Caco-2 (cell line): ENCODE data around the gene MYL4. TPM values are rescaled to one million over a fixed set of nuclear protein-coding genes. Genes with fewer than 3 reads are reported as not detected.
"Not testable (repeated sequence)": the region's sequence is repeated elsewhere in the genome, so short reads cannot be mapped to it uniquely, and the experiment has no call there.

Experiments used
- BruUV-seq: library from RNA; stranded (reverse); fragments of 400-500 nt; replicated peaks from 2 replicates; lab custom pipeline; 2021; lab: Mats Ljungman, UMichigan
- CTCF ChIA-PET: fragments of 300-600 bp; sonication (Branson Sonifier 250); formaldehyde crosslinking; loops from one replicate; lab custom pipeline; 2022; ENCODE audit warnings: antibody characterized with exemption; lab: Charles Lee
- POLR2A ChIA-PET: fragments of 300-600 bp; sonication (Branson Sonifier 250); formaldehyde crosslinking; loops from one replicate; lab custom pipeline; 2022; ENCODE audit warnings: antibody characterized with exemption; lab: Charles Lee
- DNase-seq, 2 experiments: peaks; one replicate each; pipeline versions ENCODE4 v3.0.0 to v3.0.0-alpha.2; 2020 to 2022
- H3K27me3 ChIP-seq: replicated peaks from 2 replicates; pipeline ENCODE4 v1.6.0; 2011; ENCODE audit warnings: low read length; ENCODE audit not compliant: control insufficient read depth, insufficient read depth
- H3K36me3 ChIP-seq: 2 replicates; pipeline ENCODE4 v1.5.1; 2011; ENCODE audit warnings: low read length; ENCODE audit not compliant: control insufficient read depth, insufficient read depth
- H3K4me1 ChIP-seq: fragments of 250-450 bp; sonication (Bioruptor Pico); 2 replicates; pipeline ENCODE4 v1.5.1; 2020; ENCODE audit warnings: mild to moderate bottlenecking
- H3K4me3 ChIP-seq: 2 replicates; pipeline ENCODE4 v1.5.1; 2011; ENCODE audit warnings: low read depth, mild to moderate bottlenecking, control low read depth, low read length
- H3K9me3 ChIP-seq: fragments of 250-450 bp; sonication (Bioruptor Pico); 2 replicates; pipeline ENCODE4 v1.5.1; 2020; ENCODE audit warnings: mild to moderate bottlenecking, moderate library complexity
- H3K27ac Mint-ChIP-seq: one replicate; pipeline ENCODE4 v1.8.0; 2022; ENCODE audit warnings: mixed read lengths; ENCODE audit not compliant: unreplicated experiment
- H3K27me3 Mint-ChIP-seq: one replicate; pipeline ENCODE4 v1.8.0; 2022; ENCODE audit warnings: mixed read lengths; ENCODE audit not compliant: insufficient read depth, unreplicated experiment
- H3K36me3 Mint-ChIP-seq: one replicate; pipeline ENCODE4 v1.8.0; 2022; ENCODE audit warnings: mild to moderate bottlenecking, mixed read lengths; ENCODE audit not compliant: insufficient read depth, unreplicated experiment
- H3K4me1 Mint-ChIP-seq: one replicate; pipeline ENCODE4 v1.8.0; 2022; ENCODE audit warnings: low read depth, mixed read lengths; ENCODE audit not compliant: unreplicated experiment
- H3K4me3 Mint-ChIP-seq: one replicate; pipeline ENCODE4 v1.8.0; 2022; ENCODE audit warnings: mild to moderate bottlenecking, moderate library complexity, mixed read lengths; ENCODE audit not compliant: unreplicated experiment
- H3K9me3 Mint-ChIP-seq: one replicate; pipeline ENCODE4 v1.8.0; 2022; ENCODE audit warnings: mixed read lengths; ENCODE audit not compliant: unreplicated experiment
- intact Hi-C: fragments of 100-400 bp; cut with micrococcal nuclease; formaldehyde crosslinking; loops from one replicate; pipeline ENCODE4 v1.10.0; 2022; ENCODE audit not compliant: unreplicated experiment
- total RNA-seq: library from RNA; stranded (reverse); gene quantifications from 2 replicates; pipeline ENCODE4 v1.2.3, GENCODE V29; 2022
- TF ChIP-seq, protein P1 (sequence below), 2 experiments: fragments of 200-600 bp in 1 of 2; IDR thresholded peaks; 1 replicate in 1 of 2; 2 replicates in 1 of 2; pipeline versions ENCODE4 v1.5.1 to v1.8.0; 2011 to 2022; ENCODE audit warnings: antibody characterized with exemption in 1 of 2, control low read depth in 1 of 2, inconsistent platforms in 1 of 2, low read depth in 1 of 2, low read length in 1 of 2, mild to moderate bottlenecking in 1 of 2, moderate library complexity in 1 of 2; ENCODE audit not compliant: insufficient read depth in 1 of 2, severe bottlenecking in 1 of 2, unreplicated experiment in 1 of 2

MYL4 gene
- total RNA-seq, 1 experiment from 2014 or later, result not detected

DNA sequence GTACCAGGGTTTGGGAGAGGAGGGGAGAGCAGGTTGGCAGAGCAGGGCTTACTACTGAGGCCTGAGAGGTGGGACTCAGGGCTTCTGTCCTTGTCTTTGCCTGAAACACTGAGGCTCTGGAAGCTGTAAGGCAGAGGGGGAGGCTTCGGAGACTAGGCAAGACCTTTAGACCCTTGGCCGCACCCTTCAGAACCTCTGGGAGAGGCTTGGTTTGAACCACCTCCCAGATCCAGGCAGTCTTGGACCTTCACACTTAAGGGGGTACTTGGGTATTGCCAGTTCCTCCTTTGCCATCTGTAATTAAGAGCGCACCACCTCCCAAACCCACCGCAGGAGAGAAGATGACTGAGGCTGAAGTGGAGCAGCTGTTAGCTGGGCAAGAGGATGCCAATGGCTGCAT is 12.9 kb downstream of the MYL4 start:
- no peaks in the 10 kb centered on the region for H3K27me3 Mint-ChIP-seq
- no peaks in the 10 kb centered on the region for H3K36me3 Mint-ChIP-seq
- Histone ChIP-seq H3K36me3 (no peaks in the 10 kb centered on the region), H3K4me1 (peaks cover 15% of the 10 kb centered on the region; the same call in 1 of the 2 replicates), H3K27me3 (no peaks in the 10 kb centered on the region), H3K9me3 (0 out of 2 replicates have a peak, but pooled peaks cover 5% of the 10 kb centered on the region), H3K4me3 (no peak overlapping the region)
- H3K4me3 Mint-ChIP-seq, result no peak overlapping the region
- ChIA-PET CTCF (no interaction called here), POLR2A (no interaction called here)
- DNase-seq, result no peak
- no peaks in the 10 kb centered on the region for H3K4me1 Mint-ChIP-seq
- no TSS peak for BruUV-seq
- intact Hi-C loops, result no loop called here
- TF ChIP-seq, protein P1, sequence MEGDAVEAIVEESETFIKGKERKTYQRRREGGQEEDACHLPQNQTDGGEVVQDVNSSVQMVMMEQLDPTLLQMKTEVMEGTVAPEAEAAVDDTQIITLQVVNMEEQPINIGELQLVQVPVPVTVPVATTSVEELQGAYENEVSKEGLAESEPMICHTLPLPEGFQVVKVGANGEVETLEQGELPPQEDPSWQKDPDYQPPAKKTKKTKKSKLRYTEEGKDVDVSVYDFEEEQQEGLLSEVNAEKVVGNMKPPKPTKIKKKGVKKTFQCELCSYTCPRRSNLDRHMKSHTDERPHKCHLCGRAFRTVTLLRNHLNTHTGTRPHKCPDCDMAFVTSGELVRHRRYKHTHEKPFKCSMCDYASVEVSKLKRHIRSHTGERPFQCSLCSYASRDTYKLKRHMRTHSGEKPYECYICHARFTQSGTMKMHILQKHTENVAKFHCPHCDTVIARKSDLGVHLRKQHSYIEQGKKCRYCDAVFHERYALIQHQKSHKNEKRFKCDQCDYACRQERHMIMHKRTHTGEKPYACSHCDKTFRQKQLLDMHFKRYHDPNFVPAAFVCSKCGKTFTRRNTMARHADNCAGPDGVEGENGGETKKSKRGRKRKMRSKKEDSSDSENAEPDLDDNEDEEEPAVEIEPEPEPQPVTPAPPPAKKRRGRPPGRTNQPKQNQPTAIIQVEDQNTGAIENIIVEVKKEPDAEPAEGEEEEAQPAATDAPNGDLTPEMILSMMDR (IDR thresholded peaks at IDR 0.05; ENCODE audit: insufficient read depth in 1 of 2, low read depth in 1 of 2, low read length in 1 of 2, severe bottlenecking in 1 of 2, unreplicated experiment in 1 of 2), result no peak
- H3K9me3 Mint-ChIP-seq, result peaks cover 18% of the 10 kb centered on the region
- no peak overlapping the region for H3K27ac Mint-ChIP-seq

DNA sequence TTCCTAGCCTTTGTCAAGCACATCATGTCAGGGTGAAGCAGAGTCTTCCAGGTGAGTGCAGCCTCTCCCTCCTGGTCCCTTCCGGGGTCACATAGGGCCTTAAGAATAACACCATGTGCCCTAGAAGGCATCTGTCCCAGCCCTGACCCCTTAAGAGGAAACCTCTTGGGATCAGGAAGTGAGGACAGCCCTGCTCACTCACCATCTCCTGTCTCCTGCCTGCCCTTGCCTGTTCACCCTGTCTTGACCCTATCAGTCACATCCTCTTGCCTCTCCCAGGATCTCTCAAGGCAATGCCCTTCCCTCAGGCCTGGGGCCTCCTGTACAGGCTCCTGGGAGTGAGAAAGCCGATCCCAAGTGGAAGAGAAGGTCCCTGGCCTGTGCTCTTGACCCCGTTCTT is 13.9 kb downstream of the MYL4 start:
- Histone ChIP-seq H3K36me3 (no peaks in the 10 kb centered on the region), H3K4me1 (peaks cover 15% of the 10 kb centered on the region; the same call in 1 of the 2 replicates), H3K4me3 (no peak overlapping the region), H3K9me3 (0 out of 2 replicates have a peak, but pooled peaks cover 5% of the 10 kb centered on the region), H3K27me3 (no peaks in the 10 kb centered on the region)
- Mint-ChIP-seq H3K4me1 (no peaks in the 10 kb centered on the region), H3K36me3 (no peaks in the 10 kb centered on the region), H3K9me3 (peaks cover 18% of the 10 kb centered on the region), H3K4me3 (no peak overlapping the region), H3K27ac (no peak overlapping the region), H3K27me3 (no peaks in the 10 kb centered on the region)
- ChIA-PET CTCF (no interaction called here), POLR2A (no interaction called here)
- TF ChIP-seq, protein P1 (IDR thresholded peaks at IDR 0.05; ENCODE audit: insufficient read depth in 1 of 2, low read depth in 1 of 2, low read length in 1 of 2, severe bottlenecking in 1 of 2, unreplicated experiment in 1 of 2), result no peak
- no peak for DNase-seq
- no TSS peak for BruUV-seq
- intact Hi-C loops, result no loop called here

DNA sequence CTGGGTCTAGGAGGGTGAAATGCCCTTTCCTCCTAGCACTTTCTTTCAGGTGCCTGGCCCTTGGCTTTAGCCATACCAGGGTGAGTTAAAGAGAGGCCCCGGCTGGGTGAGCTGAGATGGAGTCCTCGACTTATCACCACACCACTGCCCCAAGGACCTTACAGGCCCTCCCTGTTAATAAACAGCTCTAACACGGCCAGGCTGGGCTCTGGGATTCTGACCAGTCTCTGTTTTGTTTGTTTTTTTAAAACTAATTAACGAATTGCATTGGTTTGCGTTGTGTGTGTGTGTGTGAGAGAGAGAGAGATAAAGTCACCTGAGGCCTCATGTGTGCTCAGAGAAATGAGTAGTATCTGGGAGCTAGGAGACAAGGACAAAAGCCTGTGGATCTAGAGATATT is 14.3 kb downstream of the MYL4 start:
- Histone ChIP-seq H3K4me1 (peaks cover 15% of the 10 kb centered on the region; the same call in 1 of the 2 replicates), H3K27me3 (no peaks in the 10 kb centered on the region), H3K36me3 (no peaks in the 10 kb centered on the region), H3K9me3 (0 out of 2 replicates have a peak, but pooled peaks cover 5% of the 10 kb centered on the region), H3K4me3 (no peak overlapping the region)
- no peak overlapping the region for H3K4me3 Mint-ChIP-seq
- DNase-seq, result no peak
- TF ChIP-seq, protein P1 (IDR thresholded peaks at IDR 0.05; ENCODE audit: insufficient read depth in 1 of 2, low read depth in 1 of 2, low read length in 1 of 2, severe bottlenecking in 1 of 2, unreplicated experiment in 1 of 2), result no peak
- peaks cover 18% of the 10 kb centered on the region for H3K9me3 Mint-ChIP-seq
- H3K27me3 Mint-ChIP-seq, result no peaks in the 10 kb centered on the region
- H3K36me3 Mint-ChIP-seq, result no peaks in the 10 kb centered on the region
- H3K27ac Mint-ChIP-seq, result no peak overlapping the region
- ChIA-PET POLR2A (no interaction called here), CTCF (no interaction called here)
- intact Hi-C loops, result no loop called here
- H3K4me1 Mint-ChIP-seq, result no peaks in the 10 kb centered on the region
- BruUV-seq, result no TSS peak

DNA sequence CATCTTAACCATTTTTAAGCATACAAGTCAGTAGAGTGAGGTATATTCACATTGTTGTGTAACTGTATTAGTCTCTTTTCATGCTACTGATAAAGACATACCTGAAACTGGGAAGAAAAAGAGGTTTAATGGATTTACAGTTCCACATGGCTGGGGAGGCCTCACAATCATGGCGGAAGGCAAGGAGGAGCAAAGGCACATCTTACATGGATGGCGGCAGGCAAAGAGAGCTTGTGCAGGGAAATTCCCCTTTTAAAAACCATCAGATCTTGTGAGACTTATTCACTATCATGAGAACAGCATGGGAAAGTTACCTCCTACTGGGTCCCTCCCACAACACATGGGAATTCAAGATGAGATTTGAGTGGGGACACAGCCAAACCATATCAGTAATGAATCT is 14.9 kb downstream of the MYL4 start:
- H3K36me3 ChIP-seq, H3K9me3 ChIP-seq, H3K36me3 Mint-ChIP-seq, BruUV-seq, H3K27ac Mint-ChIP-seq, H3K27me3 Mint-ChIP-seq, intact Hi-C loops, H3K4me3 Mint-ChIP-seq, DNase-seq, H3K4me3 ChIP-seq, H3K4me1 Mint-ChIP-seq, H3K4me1 ChIP-seq, H3K27me3 ChIP-seq, POLR2A ChIA-PET: not testable (repeated sequence)
- H3K9me3 Mint-ChIP-seq, result peaks cover 18% of the 10 kb centered on the region
- CTCF ChIA-PET, result interaction anchor here (0.6 kb wide), 1 partner anchor 96 kb away, joined by 3 read pairs; no protein-coding TSS in a partner anchor
